ENCODE measurements around the gene COMP. TPM values are rescaled to one million over a fixed set of nuclear protein-coding genes. Genes with fewer than 3 reads are reported as not detected.

The COMP gene
- total RNA-seq, 3 donors from 2014 or later (not counting 1 experiment from before 2014, with no cell fraction given): not detected

DNA sequence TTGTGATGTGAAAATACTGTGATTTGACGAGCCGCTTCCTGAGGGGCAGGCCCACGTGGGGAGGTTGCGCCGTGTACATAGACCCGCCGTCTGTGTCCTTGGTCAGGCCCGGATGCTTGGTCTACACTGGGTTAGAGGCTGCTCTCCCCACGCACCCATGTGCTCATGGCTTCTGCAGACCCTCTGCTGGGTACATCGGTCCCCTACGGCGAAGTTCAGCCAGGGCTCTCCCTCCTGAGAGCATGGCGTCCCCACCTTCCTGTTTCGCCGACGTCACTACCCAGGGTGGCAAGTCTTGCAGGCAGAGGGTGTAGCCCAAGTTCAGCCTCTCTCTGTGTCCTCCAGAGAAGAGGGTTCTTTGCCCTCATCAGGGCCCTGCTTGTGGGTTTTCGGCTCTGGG, 11.0 kb downstream of the COMP start:
- Mint-ChIP-seq H3K4me1 (peaks cover 0 to 9% of the 10 kb centered on the region in 2 donors), H3K27ac (no peak overlapping the region), H3K27me3 (ENCODE audit: low read depth in 2 of 2) (peaks cover 0 to 5% of the 10 kb centered on the region in 2 donors), H3K9me3 (no peaks in the 10 kb centered on the region), H3K36me3 (no peaks in the 10 kb centered on the region), H3K4me3 (no peak overlapping the region)
- intact Hi-C loops (cut with micrococcal nuclease): no loop called here
- Histone ChIP-seq H3K9me3 (ENCODE audit: control insufficient read depth, insufficient read depth, low read length) (no peaks in the 10 kb centered on the region), H3K4me3 (ENCODE audit: low read length) (no peak overlapping the region), H3K27ac (ENCODE audit: low read length) (no peak overlapping the region), H3K27me3 (ENCODE audit: control insufficient read depth, insufficient read depth, low read length) (no peaks in the 10 kb centered on the region), H3K4me1 (ENCODE audit: control insufficient read depth, insufficient read depth, low read length) (peaks cover 9% of the 10 kb centered on the region), H3K36me3 (ENCODE audit: control insufficient read depth, insufficient read depth, low read length) (no peaks in the 10 kb centered on the region)
- DNase-seq: no peak
- WGBS (ENCODE audit: insufficient coverage): 88% methylated on average over 17 of the region's 17 CpGs
- TF ChIP-seq CTCF (IDR thresholded peaks at IDR 0.05): no peak
- ATAC-seq: no peak

DNA sequence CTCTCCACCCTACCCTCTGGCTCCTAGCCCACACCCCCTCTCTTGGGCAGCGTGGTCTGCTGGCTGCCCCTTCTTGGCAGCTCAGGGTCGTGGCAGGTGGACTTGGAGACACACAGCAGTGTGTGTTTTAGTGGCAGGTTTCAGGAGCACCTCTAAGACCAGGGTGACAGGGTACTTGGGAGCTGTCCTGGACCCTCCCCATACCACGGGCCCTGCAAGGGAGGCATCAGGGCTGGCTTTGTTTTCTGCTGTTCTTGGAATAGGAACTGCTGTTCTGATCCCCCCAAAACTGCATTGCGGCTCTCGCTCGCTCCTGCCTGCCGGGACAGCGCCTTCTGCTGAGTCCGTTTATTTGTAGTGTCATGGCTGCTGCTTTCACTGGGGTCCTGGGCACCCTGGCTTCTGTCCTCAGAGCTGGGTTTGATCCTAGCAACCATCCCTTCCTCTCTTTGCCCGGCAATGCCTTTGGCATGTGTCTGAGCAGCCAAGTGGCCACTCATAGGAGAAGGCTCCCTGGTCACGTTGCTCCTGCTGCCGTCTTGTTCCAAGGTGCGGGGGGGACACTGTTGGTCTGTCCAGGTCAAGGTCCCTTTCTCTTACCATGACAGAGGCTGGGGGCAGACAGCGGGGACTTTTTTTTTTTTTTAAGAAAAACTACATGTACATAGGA, 12.1 kb downstream of the COMP start:
- H3K4me3 ChIP-seq (ENCODE audit: low read length): no peak overlapping the region
- H3K9me3 ChIP-seq (ENCODE audit: control insufficient read depth, insufficient read depth, low read length): no peaks in the 10 kb centered on the region
- Mint-ChIP-seq H3K27me3 (ENCODE audit: low read depth in 2 of 2) (no peaks in the 10 kb centered on the region), H3K27ac (no peak overlapping the region), H3K9me3 (no peaks in the 10 kb centered on the region), H3K36me3 (no peaks in the 10 kb centered on the region), H3K4me3 (no peak overlapping the region), H3K4me1 (peaks cover 0 to under 1% of the 10 kb centered on the region in 2 donors)
- WGBS (ENCODE audit: insufficient coverage): 92% methylated on average over 13 of the region's 14 CpGs
- intact Hi-C loops (cut with micrococcal nuclease): no loop called here
- no peaks in the 10 kb centered on the region for H3K36me3 ChIP-seq (ENCODE audit: control insufficient read depth, insufficient read depth, low read length)
- no peak overlapping the region for H3K27ac ChIP-seq (ENCODE audit: low read length)
- DNase-seq: no peak
- H3K4me1 ChIP-seq (ENCODE audit: control insufficient read depth, insufficient read depth, low read length): peaks cover 5% of the 10 kb centered on the region
- no peak for ATAC-seq
- H3K27me3 ChIP-seq (ENCODE audit: control insufficient read depth, insufficient read depth, low read length): no peaks in the 10 kb centered on the region
- TF ChIP-seq CTCF (IDR thresholded peaks at IDR 0.05): no peak

- Mint-ChIP-seq H3K4me1 (no peaks in the 10 kb centered on the region), H3K36me3 (no peaks in the 10 kb centered on the region), H3K27ac (no peak overlapping the region), H3K9me3 (no peaks in the 10 kb centered on the region), H3K27me3 (ENCODE audit: low read depth in 2 of 2) (no peaks in the 10 kb centered on the region), H3K4me3 (no peak overlapping the region)
- Histone ChIP-seq H3K36me3 (ENCODE audit: control insufficient read depth, insufficient read depth, low read length) (no peaks in the 10 kb centered on the region), H3K27me3 (ENCODE audit: control insufficient read depth, insufficient read depth, low read length) (no peaks in the 10 kb centered on the region), H3K27ac (ENCODE audit: low read length) (no peak overlapping the region), H3K4me1 (ENCODE audit: control insufficient read depth, insufficient read depth, low read length) (peaks cover 5% of the 10 kb centered on the region), H3K9me3 (ENCODE audit: control insufficient read depth, insufficient read depth, low read length) (no peaks in the 10 kb centered on the region), H3K4me3 (ENCODE audit: low read length) (no peak overlapping the region)
- DNase-seq (no peak), ATAC-seq (peak in 1 of 3 donors; percentile 18)
- no peak for TF ChIP-seq CTCF (IDR thresholded peaks at IDR 0.05)
- intact Hi-C loops (cut with micrococcal nuclease): no loop called here
- 69% methylated on average over 10 of the region's 11 CpGs for WGBS (ENCODE audit: insufficient coverage)
Observed at GRCh38 chr19:18778076-18778389, 13.1 kb downstream of the COMP start.

All from natural killer cell (primary cell).